ENCODE measurements around the gene ALOX5AP.

ALOX5AP gene

DNA sequence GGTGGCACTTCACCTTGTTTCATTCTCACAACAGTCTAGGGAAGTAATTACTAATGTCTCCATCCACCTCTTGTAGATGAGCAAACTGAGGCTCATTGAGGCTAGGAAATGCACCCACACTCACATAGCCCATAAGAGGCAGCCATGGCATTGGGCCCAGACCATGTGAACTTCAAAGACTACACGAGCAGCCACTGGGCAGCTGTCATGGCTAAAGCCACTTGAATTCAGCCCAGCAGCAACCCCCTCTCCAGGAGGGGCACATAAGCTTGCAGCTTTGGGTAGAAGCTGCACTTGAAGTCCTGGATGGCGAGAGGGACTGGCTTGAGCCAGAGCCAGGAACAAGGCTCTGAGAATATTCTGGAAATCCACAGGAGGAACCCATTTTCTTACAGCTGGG is 13.4 kb downstream of the ALOX5AP start:
- H3K27ac ChIP-seq: no peak overlapping the region
- TF ChIP-seq, protein P1, sequence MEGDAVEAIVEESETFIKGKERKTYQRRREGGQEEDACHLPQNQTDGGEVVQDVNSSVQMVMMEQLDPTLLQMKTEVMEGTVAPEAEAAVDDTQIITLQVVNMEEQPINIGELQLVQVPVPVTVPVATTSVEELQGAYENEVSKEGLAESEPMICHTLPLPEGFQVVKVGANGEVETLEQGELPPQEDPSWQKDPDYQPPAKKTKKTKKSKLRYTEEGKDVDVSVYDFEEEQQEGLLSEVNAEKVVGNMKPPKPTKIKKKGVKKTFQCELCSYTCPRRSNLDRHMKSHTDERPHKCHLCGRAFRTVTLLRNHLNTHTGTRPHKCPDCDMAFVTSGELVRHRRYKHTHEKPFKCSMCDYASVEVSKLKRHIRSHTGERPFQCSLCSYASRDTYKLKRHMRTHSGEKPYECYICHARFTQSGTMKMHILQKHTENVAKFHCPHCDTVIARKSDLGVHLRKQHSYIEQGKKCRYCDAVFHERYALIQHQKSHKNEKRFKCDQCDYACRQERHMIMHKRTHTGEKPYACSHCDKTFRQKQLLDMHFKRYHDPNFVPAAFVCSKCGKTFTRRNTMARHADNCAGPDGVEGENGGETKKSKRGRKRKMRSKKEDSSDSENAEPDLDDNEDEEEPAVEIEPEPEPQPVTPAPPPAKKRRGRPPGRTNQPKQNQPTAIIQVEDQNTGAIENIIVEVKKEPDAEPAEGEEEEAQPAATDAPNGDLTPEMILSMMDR (conservative IDR thresholded peaks at IDR 0.05; ENCODE audit: low read depth): no peak
- no peak for DNase-seq (ENCODE audit: low spot score)
- POLR2A ChIA-PET (ENCODE audit: low non-redundant PET): no interaction called here
- CTCF ChIA-PET: interaction anchor here (0.5 kb wide), 1 partner anchor 265 kb away, joined by 5 read pairs; no protein-coding TSS in a partner anchor

DNA sequence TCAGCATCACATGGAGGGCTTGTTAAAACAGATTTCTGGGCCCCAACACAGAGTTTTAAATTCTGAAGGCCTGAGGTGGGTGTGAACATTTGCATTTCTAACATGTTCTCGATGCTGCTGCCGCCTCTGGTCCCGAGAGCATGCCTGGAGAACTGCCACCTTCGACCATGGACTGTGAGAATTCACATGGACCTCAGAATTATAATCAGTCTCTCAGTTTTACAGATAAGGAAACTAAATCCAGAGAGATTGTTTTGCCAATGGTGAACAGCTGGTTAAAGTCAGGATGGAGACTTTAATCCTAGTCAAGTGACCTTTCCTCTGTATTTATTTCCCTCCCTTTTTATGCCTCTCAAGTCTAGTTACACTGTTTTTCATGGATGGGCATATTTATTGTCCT is 14.7 kb downstream of the ALOX5AP start:
- CTCF ChIA-PET: no interaction called here
- H3K27ac ChIP-seq: no peak overlapping the region

DNA sequence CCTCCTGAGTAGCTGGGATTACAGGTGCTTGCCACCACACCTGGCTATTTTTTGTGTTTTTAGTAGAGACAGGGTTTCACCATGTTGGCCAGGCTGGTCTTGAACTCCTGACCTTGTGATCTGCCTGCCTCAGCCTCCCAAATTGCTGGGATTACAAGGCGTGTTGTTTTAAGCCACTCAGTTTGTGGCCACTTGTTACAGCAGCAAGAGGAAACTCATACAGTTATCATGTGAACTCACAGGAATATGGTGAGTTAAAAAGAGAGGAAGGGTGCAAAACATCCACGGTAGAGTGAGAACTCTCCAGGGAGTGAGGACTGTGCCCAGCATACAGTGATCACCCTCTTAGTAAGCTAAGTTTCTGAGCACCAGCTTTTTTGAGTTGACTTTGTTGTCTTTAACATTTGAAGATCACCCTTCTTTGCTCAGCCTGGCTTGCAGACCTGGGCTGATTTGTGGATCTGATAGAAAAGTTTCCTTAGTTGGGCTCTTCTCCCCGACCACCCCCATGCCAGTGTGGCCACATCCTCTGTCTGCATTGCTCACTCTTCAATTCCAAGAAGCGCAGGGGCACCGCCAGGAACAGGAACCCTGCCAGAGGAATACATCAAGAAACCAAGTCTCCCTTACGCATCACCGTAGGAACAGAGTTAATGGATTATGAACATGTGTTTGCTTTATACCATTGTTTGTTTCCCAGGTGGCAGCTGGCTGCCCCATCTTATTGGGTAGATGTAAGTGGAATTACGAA is 16.0 kb downstream of the ALOX5AP start:
- POLR2A ChIA-PET (ENCODE audit: low non-redundant PET): no interaction called here
- no peak for DNase-seq (ENCODE audit: low spot score)
- H3K27ac ChIP-seq: no peak overlapping the region
- CTCF ChIA-PET: no interaction called here
- TF ChIP-seq, protein P1 (conservative IDR thresholded peaks at IDR 0.05; ENCODE audit: low read depth): no peak

More for the DNA sequence above, 14.7 kb downstream of the ALOX5AP start:
- DNase-seq (ENCODE audit: low spot score): no peak
- TF ChIP-seq, protein P1 (conservative IDR thresholded peaks at IDR 0.05; ENCODE audit: low read depth): no peak
- POLR2A ChIA-PET (ENCODE audit: low non-redundant PET): interaction anchor here (0.6 kb wide), 1 partner anchor 38 kb away, joined by 3 read pairs; no protein-coding TSS in a partner anchor

DNA sequence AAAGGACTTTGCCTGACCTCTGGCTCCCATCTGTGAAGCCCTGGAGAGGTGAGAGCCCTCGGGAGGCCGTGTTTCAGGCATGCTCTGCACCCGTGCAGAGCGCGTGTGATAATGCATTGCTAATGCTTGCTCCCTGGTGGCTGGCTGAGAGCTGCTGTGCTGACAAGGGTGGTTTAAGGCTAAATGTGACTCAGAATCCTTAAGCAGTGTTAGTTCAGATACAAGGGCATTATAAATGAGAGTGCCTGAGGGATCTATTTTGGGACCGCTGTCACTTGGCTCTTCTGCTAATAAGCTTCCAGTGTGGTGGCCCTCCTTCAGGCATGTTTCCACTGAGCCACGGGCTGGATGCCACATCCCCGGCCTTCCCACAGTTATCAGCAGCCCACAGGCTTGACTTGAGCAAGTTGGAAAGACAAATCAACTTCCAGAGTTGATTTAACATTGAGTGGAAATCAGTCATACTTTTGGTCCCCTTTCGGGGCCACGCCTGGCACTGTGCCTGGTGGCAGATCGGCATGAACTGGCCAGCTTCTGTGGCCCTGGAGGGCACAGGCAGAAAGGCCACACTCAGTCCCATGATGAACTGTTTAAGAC is 17.0 kb downstream of the ALOX5AP start:
- POLR2A ChIA-PET (ENCODE audit: low non-redundant PET): no interaction called here
- CTCF ChIA-PET: no interaction called here

DNA sequence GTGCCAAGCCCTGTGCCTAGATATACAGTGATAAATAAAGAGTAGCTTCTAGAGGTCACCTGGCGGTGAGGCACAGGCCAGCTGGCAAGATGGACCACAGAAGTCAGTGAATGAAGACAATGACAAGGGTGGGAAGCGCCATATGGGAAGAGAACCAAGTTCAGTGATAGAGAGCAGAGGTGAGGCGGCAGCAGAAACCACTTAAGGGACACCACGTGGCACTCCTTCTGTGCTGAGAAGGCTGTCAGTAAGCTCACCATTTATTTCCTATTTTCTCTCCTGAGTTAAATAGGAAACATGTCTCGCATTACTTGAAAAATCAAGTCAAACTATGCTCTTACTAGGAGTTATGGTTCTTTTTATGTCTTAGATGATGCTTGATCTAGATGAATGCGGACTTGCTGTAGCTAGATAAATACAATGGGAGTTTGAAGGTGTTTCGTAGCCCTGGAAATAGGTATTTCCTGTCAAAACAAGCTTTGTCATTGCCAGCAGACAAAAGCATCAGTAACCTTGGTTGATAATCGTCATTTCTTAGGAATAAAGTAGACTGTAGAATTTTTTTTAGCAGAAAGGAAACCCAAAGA is 17.8 kb downstream of the ALOX5AP start:
- TF ChIP-seq, protein P1 (conservative IDR thresholded peaks at IDR 0.05; ENCODE audit: low read depth): no peak
- no peak for DNase-seq (ENCODE audit: low spot score)
- ChIA-PET CTCF (interaction anchor here (0.7 kb wide), 1 partner anchor 9 kb away, joined by 3 read pairs; no protein-coding TSS in a partner anchor), POLR2A (ENCODE audit: low non-redundant PET) (no interaction called here)
- no peak overlapping the region for H3K27ac ChIP-seq

More for the DNA sequence above, 17.0 kb downstream of the ALOX5AP start:
- no peak overlapping the region for H3K27ac ChIP-seq
- no peak for DNase-seq (ENCODE audit: low spot score)
- TF ChIP-seq, protein P1 (conservative IDR thresholded peaks at IDR 0.05; ENCODE audit: low read depth): no peak

DNA sequence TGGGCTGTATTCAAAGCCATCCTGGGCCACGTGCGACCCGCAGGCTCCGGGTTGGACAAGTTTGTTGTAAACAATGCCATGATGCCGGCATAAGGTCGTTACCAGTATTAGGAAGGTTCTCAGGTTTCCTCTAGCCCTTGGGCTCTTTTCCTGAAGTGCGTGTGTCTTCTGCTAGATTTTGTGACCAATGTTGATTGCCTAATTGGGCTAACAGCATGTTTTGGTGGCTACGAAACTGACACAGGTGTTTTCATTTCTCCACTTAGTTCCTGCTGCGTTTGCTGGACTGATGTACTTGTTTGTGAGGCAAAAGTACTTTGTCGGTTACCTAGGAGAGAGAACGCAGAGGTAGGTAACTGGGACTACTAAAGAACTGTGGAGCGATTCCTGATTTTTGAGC is 20.3 kb downstream of the ALOX5AP start:
- ChIA-PET POLR2A (ENCODE audit: low non-redundant PET) (no interaction called here), CTCF (interaction anchor here (0.7 kb wide), 1 partner anchor 37 kb away, joined by 3 read pairs; no protein-coding TSS in a partner anchor)
- no peak for DNase-seq (ENCODE audit: low spot score)
- H3K27ac ChIP-seq: no peak overlapping the region
- TF ChIP-seq, protein P1 (conservative IDR thresholded peaks at IDR 0.05; ENCODE audit: low read depth): no peak
